Trophoblast cell (in vitro differentiated cells and primary cell): ENCODE data around the gene ZNF341.

Source experiments
- DNase-seq, 2 donors: peaks; one replicate each; pipeline ENCODE4 v3.0.0-alpha.2; 2016
- H2AFZ ChIP-seq: 2 replicates; pipeline ENCODE4 v1.6.1; 2013; ENCODE audit warnings: low read length, moderate library complexity, mild to moderate bottlenecking; ENCODE audit not compliant: insufficient read depth, poor library complexity
- H2AK5ac ChIP-seq: 2 replicates; pipeline ENCODE4 v1.6.1; 2013; ENCODE audit warnings: mild to moderate bottlenecking, low read length
- H2BK120ac ChIP-seq: 2 replicates; pipeline ENCODE4 v1.6.1; 2013; ENCODE audit warnings: low read length, mild to moderate bottlenecking, moderate library complexity; ENCODE audit not compliant: insufficient read depth, poor library complexity
- H2BK12ac ChIP-seq: 2 replicates; pipeline ENCODE4 v1.6.1; 2013; ENCODE audit warnings: mild to moderate bottlenecking, low read length, moderate library complexity
- H2BK5ac ChIP-seq: 2 replicates; pipeline ENCODE4 v1.6.1; 2013; ENCODE audit warnings: low read length, low read depth, moderate library complexity, mild to moderate bottlenecking; ENCODE audit not compliant: poor library complexity
- H3K14ac ChIP-seq: 2 replicates; pipeline ENCODE4 v1.6.1; 2013; ENCODE audit warnings: mild to moderate bottlenecking, low read length
- H3K18ac ChIP-seq: 2 replicates; pipeline ENCODE4 v1.6.1; 2013; ENCODE audit warnings: mild to moderate bottlenecking, low read length
- H3K23ac ChIP-seq: 2 replicates; pipeline ENCODE4 v1.6.1; 2013; ENCODE audit warnings: low read length
- H3K27ac ChIP-seq: 2 replicates; pipeline ENCODE4 v1.5.1; 2013; ENCODE audit warnings: low read depth, mild to moderate bottlenecking, inconsistent platforms, low read length, moderate library complexity
- H3K27me3 ChIP-seq: 2 replicates; pipeline ENCODE4 v1.6.1; 2013; ENCODE audit warnings: inconsistent platforms, mild to moderate bottlenecking, low read length, moderate library complexity; ENCODE audit not compliant: insufficient read depth
- H3K36me3 ChIP-seq, 2 experiments: 1 replicate in 1 of 2; 2 replicates in 1 of 2; pipeline ENCODE4 v1.6.1; 2013; ENCODE audit warnings: low read length in 2 of 2, mild to moderate bottlenecking in 2 of 2, moderate library complexity in 1 of 2; ENCODE audit not compliant: insufficient read depth in 2 of 2, control insufficient read depth in 1 of 2
- H3K4ac ChIP-seq: 2 replicates; pipeline ENCODE4 v1.6.1; 2013; ENCODE audit warnings: low read depth, mild to moderate bottlenecking, low read length, moderate library complexity
- H3K4me1 ChIP-seq, 2 experiments: 1 replicate in 1 of 2; 2 replicates in 1 of 2; pipeline ENCODE4 v1.6.1; 2013; ENCODE audit warnings: low read length in 2 of 2, mild to moderate bottlenecking in 2 of 2, moderate library complexity in 1 of 2; ENCODE audit not compliant: insufficient read depth in 2 of 2, control insufficient read depth in 1 of 2
- H3K4me2 ChIP-seq: 2 replicates; pipeline ENCODE4 v1.6.1; 2013; ENCODE audit warnings: inconsistent platforms, mild to moderate bottlenecking, low read length, moderate library complexity
- H3K4me3 ChIP-seq: 2 replicates; pipeline ENCODE4 v1.5.1; 2013; ENCODE audit warnings: mild to moderate bottlenecking, low read depth, low read length, inconsistent platforms
- H3K79me1 ChIP-seq: one replicate; pipeline ENCODE4 v1.6.1; 2013; ENCODE audit warnings: low read length
- H3K79me2 ChIP-seq: 2 replicates; pipeline ENCODE4 v1.6.1; 2013; ENCODE audit warnings: low read length, mild to moderate bottlenecking; ENCODE audit not compliant: control insufficient read depth, insufficient read depth, poor library complexity
- H3K9ac ChIP-seq: 2 replicates; pipeline ENCODE4 v1.6.1; 2013; ENCODE audit warnings: mild to moderate bottlenecking, low read length
- H3K9me3 ChIP-seq: 2 replicates; pipeline ENCODE4 v1.6.1; 2013; ENCODE audit warnings: low read depth, mild to moderate bottlenecking, control low read depth, inconsistent platforms, low read length; ENCODE audit not compliant: insufficient read depth
- H4K12ac ChIP-seq: 2 replicates; pipeline ENCODE4 v1.6.1; 2013; ENCODE audit warnings: low read depth, mild to moderate bottlenecking, low read length, moderate library complexity
- H4K8ac ChIP-seq: 2 replicates; pipeline ENCODE4 v1.6.1; 2013; ENCODE audit warnings: low read depth, mild to moderate bottlenecking, low read length, moderate library complexity
- H4K91ac ChIP-seq: one replicate; pipeline ENCODE4 v1.6.1; 2013; ENCODE audit warnings: low read depth, mild to moderate bottlenecking, low read length, moderate library complexity
- WGBS: extraction: QIAGEN DNeasy Blood & Tissue Kit; methylation state at CpG from one replicate; pipeline ENCODE4 v1.1.7; 2013; ENCODE audit warnings: missing lambda C conversion rate; ENCODE audit not compliant: insufficient read length, insufficient coverage; ENCODE audit errors: extremely low coverage; 5-methylcytosine and 5-hydroxymethylcytosine counted together

Gene ZNF341

DNA sequence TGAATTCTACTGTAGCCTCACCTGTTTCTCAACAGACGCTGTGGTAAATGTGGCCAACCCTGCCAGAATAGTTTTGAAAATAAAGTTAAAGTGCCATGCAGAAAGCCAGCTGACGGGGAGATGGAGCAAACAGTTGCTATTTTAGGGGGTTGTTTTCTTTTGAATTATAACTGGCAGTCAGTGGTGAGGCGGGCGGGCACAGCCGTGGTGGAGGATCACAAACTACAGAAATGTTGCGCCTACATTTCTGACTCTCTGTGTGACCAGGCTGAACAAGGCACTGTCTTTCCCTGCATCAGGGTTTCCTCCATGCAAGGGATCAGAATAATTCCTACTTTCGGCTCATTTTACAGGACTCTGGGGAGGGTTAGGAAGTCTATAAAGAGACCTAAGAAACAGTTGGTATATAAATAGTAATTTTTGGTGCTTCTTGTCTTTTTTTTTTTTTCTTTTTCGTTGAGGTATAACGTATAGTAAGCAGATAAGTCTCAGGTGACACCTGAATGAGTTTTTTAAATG lies 96.6 kb downstream of the ZNF341 start:
- Histone ChIP-seq H3K79me2 (peaks cover 4% of the 10 kb centered on the region), H2BK12ac (no peak overlapping the region), H3K36me3 (peaks cover 4 to 5% of the 10 kb centered on the region in 2 experiments), H3K18ac (no peak overlapping the region), H3K79me1 (peaks cover 2% of the 10 kb centered on the region), H3K4me3 (no peak overlapping the region), H3K23ac (no peak overlapping the region), H3K27ac (no peak overlapping the region), H4K91ac (no peak overlapping the region), H3K4me1 (peaks cover 19 to 22% of the 10 kb centered on the region in 2 experiments), H3K4ac (no peak overlapping the region), H2BK5ac (no peak overlapping the region), H3K27me3 (no peaks in the 10 kb centered on the region), H2AFZ (no peak overlapping the region), H3K9ac (no peak overlapping the region), H2BK120ac (no peak overlapping the region), H3K9me3 (no peaks in the 10 kb centered on the region), H4K12ac (no peak overlapping the region), H3K14ac (no peak overlapping the region), H3K4me2 (no peak overlapping the region), H4K8ac (no peak overlapping the region), H2AK5ac (no peak overlapping the region)
- WGBS, result no CpG with 5 or more reads among the region's 9 CpGs
- no peak for DNase-seq

DNA sequence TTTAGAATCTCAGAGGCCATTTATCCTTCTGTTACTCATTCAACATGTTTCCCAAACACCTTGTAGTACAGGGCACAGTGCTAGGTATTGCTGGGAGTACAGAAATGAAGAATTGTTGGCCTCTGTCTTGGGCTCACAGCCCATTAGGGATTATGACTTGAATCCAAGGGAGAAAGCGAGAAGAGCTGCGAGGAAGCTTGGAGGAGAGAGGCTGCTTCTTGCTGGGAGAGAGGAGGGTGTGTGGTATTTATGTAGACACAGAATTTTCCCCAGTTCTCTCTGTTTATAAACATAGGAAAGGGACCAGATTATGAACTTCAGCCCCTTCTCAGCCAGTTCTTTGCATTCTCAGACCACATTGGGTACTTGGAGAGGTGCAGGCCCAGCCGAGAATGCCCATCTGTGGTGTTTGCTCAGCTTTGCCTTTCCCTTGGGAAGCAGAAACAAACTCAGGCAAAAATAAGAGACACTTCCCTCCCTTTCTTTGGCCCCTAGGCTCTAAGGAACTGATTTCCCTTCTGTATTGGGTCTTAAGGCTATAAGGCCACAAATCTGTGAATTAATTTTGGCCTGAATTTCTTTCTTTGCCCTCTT lies 97.3 kb downstream of the ZNF341 start:
- Histone ChIP-seq H3K23ac (no peak overlapping the region), H3K18ac (no peak overlapping the region)
- no CpG with 5 or more reads among the region's 3 CpGs for WGBS

DNA sequence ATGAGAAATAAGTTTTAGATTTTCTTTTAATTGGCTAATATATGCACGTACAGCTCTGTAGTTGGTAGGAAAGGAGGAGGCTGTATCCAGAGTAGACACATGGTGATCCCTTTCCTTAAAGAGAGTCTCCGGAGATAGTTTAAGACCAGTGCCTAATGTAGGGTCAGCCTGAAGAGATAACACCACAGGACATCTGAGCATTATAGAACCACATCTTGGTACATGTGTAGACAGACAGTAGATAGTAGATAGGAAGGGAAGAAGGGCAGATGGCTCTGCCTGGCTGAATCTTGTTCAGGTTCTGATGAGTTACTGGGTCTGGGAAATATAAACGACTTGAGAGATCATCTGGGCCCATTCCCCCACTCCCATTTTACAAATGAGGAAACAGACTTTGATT lies 97.8 kb downstream of the ZNF341 start:
- Histone ChIP-seq H3K18ac (no peak overlapping the region), H4K12ac (no peak overlapping the region), H3K79me1 (peaks cover 2% of the 10 kb centered on the region), H2BK120ac (no peak overlapping the region), H2BK12ac (no peak overlapping the region), H3K4me3 (no peak overlapping the region), H3K27me3 (no peaks in the 10 kb centered on the region), H3K27ac (no peak overlapping the region), H3K23ac (no peak overlapping the region), H2AK5ac (no peak overlapping the region), H3K4me2 (no peak overlapping the region), H4K8ac (no peak overlapping the region), H3K4ac (peak overlapping the region; percentile 8), H3K4me1 (peaks cover 20 to 22% of the 10 kb centered on the region in 2 experiments), H3K9ac (no peak overlapping the region), H2BK5ac (no peak overlapping the region), H4K91ac (no peak overlapping the region), H3K9me3 (no peaks in the 10 kb centered on the region), H3K14ac (no peak overlapping the region), H2AFZ (no peak overlapping the region), H3K79me2 (peaks cover 4% of the 10 kb centered on the region), H3K36me3 (peaks cover 2 to 3% of the 10 kb centered on the region in 2 experiments)
- DNase-seq, result no peak
- WGBS, result no CpG with 5 or more reads among the region's 3 CpGs

More for the DNA sequence above, 97.3 kb downstream of the ZNF341 start:
- Histone ChIP-seq H3K9me3 (no peaks in the 10 kb centered on the region), H2BK120ac (no peak overlapping the region), H2AFZ (no peak overlapping the region), H3K4me1 (peaks cover 20 to 22% of the 10 kb centered on the region in 2 experiments), H3K36me3 (peaks cover 2 to 3% of the 10 kb centered on the region in 2 experiments), H4K12ac (no peak overlapping the region), H3K9ac (no peak overlapping the region), H3K27me3 (no peaks in the 10 kb centered on the region), H3K79me1 (peaks cover 2% of the 10 kb centered on the region), H2BK5ac (no peak overlapping the region), H4K8ac (no peak overlapping the region), H3K27ac (no peak overlapping the region), H2BK12ac (no peak overlapping the region), H3K4ac (peak overlapping the region; percentile 23), H4K91ac (no peak overlapping the region), H3K4me3 (no peak overlapping the region), H3K14ac (no peak overlapping the region), H2AK5ac (no peak overlapping the region), H3K79me2 (peaks cover 4% of the 10 kb centered on the region), H3K4me2 (no peak overlapping the region)
- no peak for DNase-seq

DNA sequence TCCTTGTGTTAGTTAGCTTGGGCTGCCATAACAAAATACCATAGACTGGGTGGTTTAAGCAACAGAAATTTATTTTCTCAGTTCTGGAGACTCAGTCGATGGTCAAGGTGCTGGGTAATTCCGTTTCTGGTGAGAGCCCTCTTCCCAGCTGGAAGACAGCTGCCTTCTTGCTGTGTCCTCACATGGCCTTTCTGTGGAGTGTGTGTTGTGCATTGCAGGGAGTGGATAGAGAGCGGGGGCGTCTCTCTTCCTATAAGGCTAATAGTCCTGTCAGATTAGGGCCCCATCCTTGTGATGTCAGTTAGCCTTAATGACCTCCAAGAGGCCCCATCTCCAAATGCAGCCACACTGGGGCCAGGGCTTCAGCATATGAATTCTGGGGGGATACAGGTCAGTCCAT lies 98.6 kb downstream of the ZNF341 start:
- Histone ChIP-seq H3K79me2 (peaks cover 4% of the 10 kb centered on the region), H3K14ac (no peak overlapping the region), H2AFZ (no peak overlapping the region), H2BK5ac (no peak overlapping the region), H2BK12ac (no peak overlapping the region), H3K27me3 (no peaks in the 10 kb centered on the region), H3K4me2 (no peak overlapping the region), H4K91ac (no peak overlapping the region), H3K4me3 (no peak overlapping the region), H3K23ac (no peak overlapping the region), H3K18ac (peak overlapping the region; percentile 54), H3K9ac (no peak overlapping the region), H2BK120ac (no peak overlapping the region), H2AK5ac (no peak overlapping the region), H3K9me3 (no peaks in the 10 kb centered on the region), H4K8ac (no peak overlapping the region), H3K79me1 (peaks cover 2% of the 10 kb centered on the region), H3K4me1 (peaks cover 20% of the 10 kb centered on the region in 2 experiments), H3K4ac (peak overlapping the region; percentile 8), H3K27ac (no peak overlapping the region), H4K12ac (no peak overlapping the region), H3K36me3 (peaks cover 2 to 6% of the 10 kb centered on the region in 2 experiments)
- no CpG with 5 or more reads among the region's 4 CpGs for WGBS
- no peak for DNase-seq
